SK-MEL-5 (cell line): ENCODE data around the gene FKBP2. TPM values are rescaled to one million over a fixed set of nuclear protein-coding genes. Genes with fewer than 3 reads are reported as not detected.
A peak's percentile ranks its signal among the peaks of the same experiment; 100 is the strongest.

Experiments used
- DNase-seq: peaks from one replicate; pipeline ENCODE4 v3.0.0-alpha.2; 2016; ENCODE audit warnings: low read depth, low spot score
- in situ Hi-C: cut with HindIII; loops from 2 replicates; pipeline ENCODE4 v1.10.0; 2016; ENCODE audit warnings: low sequenced_read_pairs, high pct_unique_total_duplicates, low pct_unique_long_range_greater_than_20kb
- total RNA-seq: library from RNA; depleted of rRNA; stranded (reverse); fragments of >200 nt; shearing (Covaris generic); gene quantifications from 2 replicates; pipeline ENCODE4 v1.2.3, GENCODE V29; 2014

Gene FKBP2
- total RNA-seq, 1 experiment from 2014 or later, result 107 TPM

GRCh38 chr11:64211181-64211872, 29.6 kb upstream of the FKBP2 start:
- no peak for DNase-seq
- in situ Hi-C loops, result no loop called here

GRCh38 chr11:64216879-64217278, 24.0 kb upstream of the FKBP2 start:
- in situ Hi-C loops, result no loop called here
- no peak for DNase-seq

- no peak for DNase-seq
- in situ Hi-C loops, result no loop called here
Measured at GRCh38 chr11:64218628-64219353, 22.1 kb upstream of the FKBP2 start.

GRCh38 chr11:64219354-64219684, 21.6 kb upstream of the FKBP2 start:
- no peak for DNase-seq
- in situ Hi-C loops, result no loop called here

DNA sequence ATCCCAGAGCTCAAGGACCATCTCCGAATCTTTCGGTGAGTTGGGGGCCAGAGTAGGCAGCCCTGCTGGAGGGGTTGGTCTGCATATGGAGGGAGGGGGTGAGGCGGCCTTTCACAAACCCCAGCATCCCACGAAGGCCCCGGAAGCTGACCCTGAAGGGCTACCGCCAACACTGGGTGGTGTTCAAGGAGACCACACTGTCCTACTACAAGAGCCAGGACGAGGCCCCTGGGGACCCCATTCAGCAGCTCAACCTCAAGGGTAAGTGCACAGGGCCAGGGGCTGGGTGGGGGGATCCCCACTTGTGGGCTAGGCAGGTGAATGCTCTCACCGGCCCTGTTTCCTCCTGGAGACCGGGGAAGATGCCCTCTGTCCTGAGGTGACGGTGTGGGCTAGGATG, 21.1 kb upstream of the FKBP2 start:
- in situ Hi-C loops, result no loop called here
- DNase-seq, result no peak

GRCh38 chr11:64220271-64220670, 20.6 kb upstream of the FKBP2 start:
- in situ Hi-C loops, result no loop called here
- DNase-seq, result no peak

GRCh38 chr11:64220798-64221197, 20.1 kb upstream of the FKBP2 start:
- no peak for DNase-seq
- in situ Hi-C loops, result no loop called here

DNA sequence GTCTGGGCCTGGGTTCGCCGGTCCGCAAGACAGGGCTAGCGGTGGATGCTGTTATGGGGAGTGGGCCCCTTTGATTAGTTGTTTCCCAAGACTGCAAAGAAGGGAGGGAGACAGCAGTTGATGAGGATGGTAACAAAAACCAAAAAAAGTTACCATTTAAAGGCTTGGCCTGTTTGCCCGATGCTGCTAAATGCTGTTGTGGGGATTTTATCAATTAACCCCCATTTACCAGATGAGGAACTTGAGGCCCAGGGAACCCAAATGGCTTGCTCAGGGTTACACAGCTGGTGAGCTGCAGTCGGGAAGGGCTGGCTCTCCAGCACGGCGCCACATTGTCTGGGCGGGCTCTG, 18.3 kb upstream of the FKBP2 start:
- in situ Hi-C loops, result no loop called here
- DNase-seq, result no peak

- DNase-seq, result no peak
- in situ Hi-C loops, result no loop called here
Measured at GRCh38 chr11:64223001-64223651, 17.8 kb upstream of the FKBP2 start.

GRCh38 chr11:64224151-64224890, 16.6 kb upstream of the FKBP2 start:
- in situ Hi-C loops, result no loop called here
- DNase-seq, result no peak

- in situ Hi-C loops, result no loop called here
- DNase-seq, result no peak
Measured at GRCh38 chr11:64224891-64225607, 15.8 kb upstream of the FKBP2 start.

- peak; percentile 77 for DNase-seq
- in situ Hi-C loops, result no loop called here
Measured at GRCh38 chr11:64225608-64226506, 15.0 kb upstream of the FKBP2 start, which contains the start of the genes NUDT22 and TRPT1. TSS of gene NUDT22 (plus strand) at chr11:64226274. CDS start at chr11:64226653, 379 bp downstream. TSS of gene TRPT1 (minus strand) at chr11:64226186. CDS start at chr11:64225860, 326 bp downstream.

DNA sequence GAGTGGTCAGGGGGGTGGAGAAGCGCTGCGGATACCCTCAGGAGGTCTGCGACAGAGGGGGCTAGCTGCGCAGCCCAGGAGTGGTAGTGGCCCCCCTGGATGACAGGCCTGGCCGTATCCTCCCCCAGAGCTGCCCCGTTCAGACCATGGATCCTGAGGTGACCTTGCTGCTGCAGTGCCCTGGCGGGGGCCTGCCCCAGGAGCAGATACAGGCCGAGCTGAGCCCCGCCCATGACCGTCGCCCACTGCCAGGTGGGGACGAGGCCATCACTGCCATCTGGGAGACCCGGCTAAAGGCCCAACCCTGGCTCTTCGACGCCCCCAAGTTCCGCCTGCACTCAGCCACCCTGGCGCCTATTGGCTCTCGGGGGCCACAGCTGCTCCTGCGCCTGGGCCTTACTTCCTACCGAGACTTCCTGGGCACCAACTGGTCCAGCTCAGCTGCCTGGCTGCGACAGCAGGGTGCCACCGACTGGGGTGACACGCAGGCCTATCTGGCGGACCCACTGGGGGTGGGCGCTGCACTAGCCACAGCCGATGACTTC, 14.3 kb upstream of the FKBP2 start:
- in situ Hi-C loops, result no loop called here
- DNase-seq, result no peak

DNA sequence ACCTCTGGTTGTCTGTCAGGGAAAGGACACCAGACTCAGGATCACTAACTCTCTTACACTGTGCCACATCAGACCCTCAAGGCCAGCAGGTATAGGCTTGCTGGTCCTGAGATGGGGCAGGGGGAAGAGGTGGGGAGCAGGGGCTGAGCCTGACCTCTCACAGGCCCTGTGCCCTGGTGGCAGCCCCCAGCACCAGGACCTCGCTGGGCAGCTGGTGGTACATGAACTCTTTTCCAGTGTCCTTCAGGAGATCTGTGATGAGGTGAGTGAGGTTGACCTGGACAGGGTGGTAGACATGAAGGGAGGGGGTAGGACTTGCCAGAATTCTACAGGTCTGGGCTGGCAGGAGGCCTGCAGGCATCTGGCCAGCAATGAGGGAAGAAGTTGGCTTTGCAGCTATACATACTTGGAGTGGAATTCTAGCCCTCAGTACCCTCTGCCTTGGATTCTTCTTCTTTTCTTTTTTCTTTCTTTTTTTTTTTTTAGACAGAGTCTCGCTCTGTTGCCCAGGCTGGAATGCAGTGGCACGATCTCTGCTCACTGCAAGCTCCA, 13.4 kb upstream of the FKBP2 start:
- in situ Hi-C loops, result no loop called here
- DNase-seq, result no peak

- DNase-seq, result no peak
- in situ Hi-C loops, result no loop called here
Measured at GRCh38 chr11:64229090-64229743, 11.7 kb upstream of the FKBP2 start.

DNA sequence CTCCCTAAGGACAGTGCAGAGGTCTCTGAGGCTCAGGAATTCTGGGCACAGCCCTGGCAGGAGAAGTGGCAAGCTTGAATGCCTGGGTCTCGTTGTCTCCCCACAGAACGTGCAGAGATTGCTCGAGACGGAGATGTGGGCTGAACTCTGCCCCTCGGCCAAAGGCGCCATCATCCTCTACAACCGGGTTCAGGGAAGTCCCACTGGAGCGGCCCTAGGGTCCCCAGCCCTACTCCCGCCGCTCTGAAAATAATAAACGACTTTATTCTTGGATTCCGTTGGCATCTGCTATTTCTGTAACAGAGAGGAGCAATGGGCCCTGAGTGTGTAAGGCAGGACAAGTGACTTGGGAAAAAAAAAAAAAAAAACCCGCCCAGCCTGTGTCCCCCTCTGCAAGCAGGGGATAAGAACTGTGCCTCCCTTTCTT, 11.1 kb upstream of the FKBP2 start:
- in situ Hi-C loops, result no loop called here
- DNase-seq, result no peak
